ENCODE measurements around the gene EPN3. TPM values are rescaled to one million over a fixed set of nuclear protein-coding genes. Genes with fewer than 3 reads are reported as not detected.

The EPN3 gene
- total RNA-seq, 1 experiment from 2014 or later, result 0.92 TPM

- no TSS peak for BruUV-seq (replicated peaks)
- TF ChIP-seq POLR2AphosphoS5 (IDR thresholded peaks at IDR 0.05; ENCODE audit: low read depth, low read length), result no peak
- TF ChIP-seq TCF7L2 (IDR thresholded peaks at IDR 0.05; ENCODE audit: low read depth, low read length), result no peak
- TF ChIP-seq REST (IDR thresholded peaks at IDR 0.05; ENCODE audit: insufficient read depth in 1 of 2, low read depth in 2 of 2, low read length in 1 of 2), result no peak
- TF ChIP-seq, protein P1, sequence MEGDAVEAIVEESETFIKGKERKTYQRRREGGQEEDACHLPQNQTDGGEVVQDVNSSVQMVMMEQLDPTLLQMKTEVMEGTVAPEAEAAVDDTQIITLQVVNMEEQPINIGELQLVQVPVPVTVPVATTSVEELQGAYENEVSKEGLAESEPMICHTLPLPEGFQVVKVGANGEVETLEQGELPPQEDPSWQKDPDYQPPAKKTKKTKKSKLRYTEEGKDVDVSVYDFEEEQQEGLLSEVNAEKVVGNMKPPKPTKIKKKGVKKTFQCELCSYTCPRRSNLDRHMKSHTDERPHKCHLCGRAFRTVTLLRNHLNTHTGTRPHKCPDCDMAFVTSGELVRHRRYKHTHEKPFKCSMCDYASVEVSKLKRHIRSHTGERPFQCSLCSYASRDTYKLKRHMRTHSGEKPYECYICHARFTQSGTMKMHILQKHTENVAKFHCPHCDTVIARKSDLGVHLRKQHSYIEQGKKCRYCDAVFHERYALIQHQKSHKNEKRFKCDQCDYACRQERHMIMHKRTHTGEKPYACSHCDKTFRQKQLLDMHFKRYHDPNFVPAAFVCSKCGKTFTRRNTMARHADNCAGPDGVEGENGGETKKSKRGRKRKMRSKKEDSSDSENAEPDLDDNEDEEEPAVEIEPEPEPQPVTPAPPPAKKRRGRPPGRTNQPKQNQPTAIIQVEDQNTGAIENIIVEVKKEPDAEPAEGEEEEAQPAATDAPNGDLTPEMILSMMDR (IDR thresholded peaks at IDR 0.05), result no peak
- no peak for TF ChIP-seq SIN3A (IDR thresholded peaks at IDR 0.05; ENCODE audit: borderline replicate concordance, insufficient read depth, low read depth, low read length)
- Histone ChIP-seq H3K36me3 (ENCODE audit: control insufficient read depth, insufficient read depth, low read length) (no peaks in the 10 kb centered on the region), H3K27ac (ENCODE audit: low read length) (no peak overlapping the region), H3K9me3 (ENCODE audit: control insufficient read depth, insufficient read depth, low read depth, low read length) (no peaks in the 10 kb centered on the region), H3K27me3 (ENCODE audit: control insufficient read depth, insufficient read depth, low read length) (no peaks in the 10 kb centered on the region), H3K4me1 (ENCODE audit: control insufficient read depth, insufficient read depth, low read length) (peaks cover 25% of the 10 kb centered on the region), H3K4me3 (ENCODE audit: low read depth in 2 of 2, low read length in 2 of 2) (no peak overlapping the region)
- no peak for DNase-seq (ENCODE audit: low read depth, low spot score)
- in situ Hi-C loops (cut with HindIII; ENCODE audit: low pct_unique_long_range_greater_than_20kb, low sequenced_read_pairs) (no loop called here), intact Hi-C loops (cut with micrococcal nuclease; ENCODE audit: unreplicated experiment) (loop anchor here (5.0 kb wide), 3 partner anchors 48 to 208 kb away; partner anchors contain the start of genes ABCC3 and EPN3)
- no peak for ATAC-seq
- CTCF ChIA-PET, result interaction anchor here (1.0 to 1.4 kb wide), 2 partner anchors 16 to 21 kb away, joined by 6 to 7 read pairs; no protein-coding TSS in a partner anchor
- POLR2A ChIA-PET, result no interaction called here
Observed at GRCh38 chr17:50484386-50485155, 48.0 kb upstream of the EPN3 start.

GRCh38 chr17:50487213-50488096 lies 45.1 kb upstream of the EPN3 start:
- ATAC-seq, result no peak
- in situ Hi-C loops (cut with HindIII; ENCODE audit: low pct_unique_long_range_greater_than_20kb, low sequenced_read_pairs) (no loop called here), intact Hi-C loops (cut with micrococcal nuclease; ENCODE audit: unreplicated experiment) (no loop called here)
- Histone ChIP-seq H3K36me3 (ENCODE audit: control insufficient read depth, insufficient read depth, low read length) (no peaks in the 10 kb centered on the region), H3K4me1 (ENCODE audit: control insufficient read depth, insufficient read depth, low read length) (peaks cover 6% of the 10 kb centered on the region), H3K9me3 (ENCODE audit: control insufficient read depth, insufficient read depth, low read depth, low read length) (no peaks in the 10 kb centered on the region), H3K27me3 (ENCODE audit: control insufficient read depth, insufficient read depth, low read length) (no peaks in the 10 kb centered on the region), H3K27ac (ENCODE audit: low read length) (no peak overlapping the region), H3K4me3 (ENCODE audit: low read depth in 2 of 2, low read length in 2 of 2) (no peak overlapping the region)
- no peak for DNase-seq (ENCODE audit: low read depth, low spot score)
- ChIA-PET POLR2A (interaction anchor here (0.5 to 0.7 kb wide), 3 partner anchors 47 to 394 kb away, joined by 3 to 6 read pairs (median 3); no protein-coding TSS in a partner anchor), CTCF (interaction anchor here (0.5 kb wide), 1 partner anchor 9 kb away, joined by 3 read pairs; no protein-coding TSS in a partner anchor)
- BruUV-seq (replicated peaks), result no TSS peak
- TF ChIP-seq, protein P1 (IDR thresholded peaks at IDR 0.05), result no peak
- TF ChIP-seq SIN3A (IDR thresholded peaks at IDR 0.05; ENCODE audit: borderline replicate concordance, insufficient read depth, low read depth, low read length) (no peak), REST (IDR thresholded peaks at IDR 0.05; ENCODE audit: insufficient read depth in 1 of 2, low read depth in 2 of 2, low read length in 1 of 2) (no peak), TCF7L2 (IDR thresholded peaks at IDR 0.05; ENCODE audit: low read depth, low read length) (no peak), POLR2AphosphoS5 (IDR thresholded peaks at IDR 0.05; ENCODE audit: low read depth, low read length) (no peak)

Measured in Panc1 (cell line).